ENCODE data around the gene CFAP74.

CFAP74 gene

GRCh38 chr1:1960480-1961196 is 42.9 kb downstream of the CFAP74 start:
- TF ChIP-seq NFIC (IDR thresholded peaks at IDR 0.05) (no peak), EP300 (IDR thresholded peaks at IDR 0.05; ENCODE audit: borderline replicate concordance) (no peak), TEAD4 (IDR thresholded peaks at IDR 0.05) (no peak), CREB1 (IDR thresholded peaks at IDR 0.05; ENCODE audit: low read depth) (no peak), EGR1 (IDR thresholded peaks at IDR 0.05) (no peak), ZBTB7A (IDR thresholded peaks at IDR 0.05; ENCODE audit: low read depth) (no peak), CEBPB (IDR thresholded peaks at IDR 0.05) (no peak), YY1 (IDR thresholded peaks at IDR 0.05; ENCODE audit: low read depth) (no peak), REST (IDR thresholded peaks at IDR 0.05; ENCODE audit: low read depth) (no peak), TAF1 (IDR thresholded peaks at IDR 0.05; ENCODE audit: low read depth) (no peak), RAD21 (IDR thresholded peaks at IDR 0.05; ENCODE audit: low read depth) (no peak), FOXM1 (IDR thresholded peaks at IDR 0.05; ENCODE audit: borderline replicate concordance, low read depth) (no peak), TCF12 (IDR thresholded peaks at IDR 0.05; ENCODE audit: low read depth) (no peak)
- TF ChIP-seq, protein P1, sequence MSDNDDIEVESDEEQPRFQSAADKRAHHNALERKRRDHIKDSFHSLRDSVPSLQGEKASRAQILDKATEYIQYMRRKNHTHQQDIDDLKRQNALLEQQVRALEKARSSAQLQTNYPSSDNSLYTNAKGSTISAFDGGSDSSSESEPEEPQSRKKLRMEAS (IDR thresholded peaks at IDR 0.05) = no peak
- TF ChIP-seq, protein P2, sequence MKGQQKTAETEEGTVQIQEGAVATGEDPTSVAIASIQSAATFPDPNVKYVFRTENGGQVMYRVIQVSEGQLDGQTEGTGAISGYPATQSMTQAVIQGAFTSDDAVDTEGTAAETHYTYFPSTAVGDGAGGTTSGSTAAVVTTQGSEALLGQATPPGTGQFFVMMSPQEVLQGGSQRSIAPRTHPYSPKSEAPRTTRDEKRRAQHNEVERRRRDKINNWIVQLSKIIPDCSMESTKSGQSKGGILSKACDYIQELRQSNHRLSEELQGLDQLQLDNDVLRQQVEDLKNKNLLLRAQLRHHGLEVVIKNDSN (IDR thresholded peaks at IDR 0.05) = no peak

GRCh38 chr1:1959840-1960479 is 43.6 kb downstream of the CFAP74 start:
- no peak for TF ChIP-seq EGR1 (IDR thresholded peaks at IDR 0.05)
- peak; percentile 75 for TF ChIP-seq NFIC (IDR thresholded peaks at IDR 0.05)
- TF ChIP-seq FOXM1 (IDR thresholded peaks at IDR 0.05; ENCODE audit: borderline replicate concordance, low read depth) = no peak
- TF ChIP-seq RAD21 (IDR thresholded peaks at IDR 0.05; ENCODE audit: low read depth) = peak; percentile 91
- no peak for TF ChIP-seq TCF12 (IDR thresholded peaks at IDR 0.05; ENCODE audit: low read depth)
- TF ChIP-seq CREB1 (IDR thresholded peaks at IDR 0.05; ENCODE audit: low read depth) = no peak
- TF ChIP-seq TEAD4 (IDR thresholded peaks at IDR 0.05) = peak; percentile 61; the same call in 1 of the 2 replicates

DNA sequence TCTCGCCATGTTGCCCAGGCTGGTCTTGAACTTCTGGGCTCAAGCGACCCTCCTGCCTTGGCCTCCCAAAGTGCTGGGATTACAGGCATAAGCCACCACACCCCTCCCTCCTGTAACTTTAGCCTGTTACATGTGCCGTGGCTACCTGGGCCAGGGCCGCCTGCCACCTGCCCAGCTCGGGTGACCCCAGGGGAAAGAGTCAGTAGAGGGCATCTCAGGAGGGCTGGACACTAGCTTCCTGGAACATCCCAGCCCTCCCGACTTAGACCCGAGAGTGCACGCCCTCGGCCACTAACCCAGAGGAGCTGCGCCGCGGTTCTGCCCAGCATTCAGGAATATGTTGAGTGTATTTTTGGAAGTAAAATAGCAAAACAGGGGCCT is 44.1 kb downstream of the CFAP74 start:
- TF ChIP-seq, protein P2 (IDR thresholded peaks at IDR 0.05) = no peak
- TF ChIP-seq REST (IDR thresholded peaks at IDR 0.05; ENCODE audit: low read depth) = no peak
- no peak for TF ChIP-seq RAD21 (IDR thresholded peaks at IDR 0.05; ENCODE audit: low read depth)
- no peak for TF ChIP-seq CREB1 (IDR thresholded peaks at IDR 0.05; ENCODE audit: low read depth)
- no peak for TF ChIP-seq NFIC (IDR thresholded peaks at IDR 0.05)

DNA sequence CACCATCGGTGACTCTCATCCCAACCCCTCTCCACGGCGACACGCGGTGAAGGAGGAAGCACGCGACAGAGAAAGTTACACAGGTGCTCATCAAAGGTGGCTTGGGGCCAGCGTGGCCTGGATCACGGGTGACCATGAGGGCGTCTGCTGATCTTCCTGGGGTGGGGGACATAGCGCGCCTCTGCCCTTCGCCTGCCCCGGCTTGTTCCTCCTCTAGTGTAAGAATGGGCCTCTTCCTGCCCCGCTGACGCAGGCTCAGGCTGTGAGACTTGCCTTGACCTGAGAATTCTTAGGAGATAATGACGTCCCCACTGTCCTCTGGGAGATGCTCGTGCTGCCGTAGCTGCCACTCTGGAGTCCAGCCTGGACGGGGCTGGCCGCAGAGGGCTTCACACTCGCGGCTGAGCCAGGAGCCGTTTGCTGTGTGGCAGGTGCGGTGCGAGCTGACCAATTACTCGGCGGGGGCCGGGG is 45.5 kb downstream of the CFAP74 start:
- TF ChIP-seq CREB1 (IDR thresholded peaks at IDR 0.05; ENCODE audit: low read depth) (no peak), CEBPB (IDR thresholded peaks at IDR 0.05) (no peak), TCF12 (IDR thresholded peaks at IDR 0.05; ENCODE audit: low read depth) (no peak), TAF1 (IDR thresholded peaks at IDR 0.05; ENCODE audit: low read depth) (no peak), ZBTB7A (IDR thresholded peaks at IDR 0.05; ENCODE audit: low read depth) (no peak), YY1 (IDR thresholded peaks at IDR 0.05; ENCODE audit: low read depth) (no peak), RAD21 (IDR thresholded peaks at IDR 0.05; ENCODE audit: low read depth) (no peak), REST (IDR thresholded peaks at IDR 0.05; ENCODE audit: low read depth) (no peak), EP300 (IDR thresholded peaks at IDR 0.05; ENCODE audit: borderline replicate concordance) (no peak), FOXM1 (IDR thresholded peaks at IDR 0.05; ENCODE audit: borderline replicate concordance, low read depth) (no peak)
- TF ChIP-seq, protein P2 (IDR thresholded peaks at IDR 0.05) = no peak
- TF ChIP-seq, protein P1 (IDR thresholded peaks at IDR 0.05) = no peak
